Left ventricle myocardium inferior (tissue), 1 donor: ENCODE measurements around the gene SHTN1. TPM values are rescaled to one million over a fixed set of nuclear protein-coding genes. Genes with fewer than 3 reads are reported as not detected.

Experiments used
- DNase-seq: peaks from one replicate; pipeline ENCODE4 v3.0.0-alpha.2; 2020
- H3K27ac ChIP-seq: fragments of 200-600 bp; replicated peaks from 2 replicates; pipeline ENCODE4 v1.8.0; 2021
- H3K27me3 ChIP-seq: fragments of 200-600 bp; 2 replicates; pipeline ENCODE4 v1.8.0; 2021; ENCODE audit warnings: low read depth
- H3K36me3 ChIP-seq: fragments of 200-600 bp; 2 replicates; pipeline ENCODE4 v1.8.0; 2021
- H3K4me1 ChIP-seq: fragments of 200-600 bp; 2 replicates; pipeline ENCODE4 v1.8.0; 2021
- H3K4me3 ChIP-seq: fragments of 200-600 bp; 2 replicates; pipeline ENCODE4 v1.8.0; 2021; ENCODE audit warnings: mild to moderate bottlenecking, moderate library complexity
- H3K9me3 ChIP-seq: fragments of 200-600 bp; replicated peaks from 2 replicates; pipeline ENCODE4 v1.8.0; 2021
- CTCF ChIP-seq: fragments of 200-600 bp; IDR thresholded peaks from 2 replicates; pipeline ENCODE4 v1.8.0; 2021; ENCODE audit warnings: antibody characterized with exemption, mild to moderate bottlenecking, borderline replicate concordance
- intact Hi-C: fragments of 100-400 bp; cut with micrococcal nuclease; formaldehyde crosslinking; loops from one replicate; pipeline ENCODE4 v1.11.0; 2022
- total RNA-seq: library from RNA; stranded (reverse); fragmentation: NEBNext Ultra II Directional; extraction: Animal tissue kit (Norgen Biotek cat#: 25700); gene quantifications from one replicate; pipeline ENCODE4 v1.2.1, GENCODE V29; 2021
- donor health status: DM: no; HTN: yes; CAD: no; lungs with severe emphysema.

The SHTN1 gene
- total RNA-seq, 1 donor from 2014 or later, result 2.0 TPM

- no peak overlapping the region for H3K4me3 ChIP-seq
- no peaks in the 10 kb centered on the region for H3K36me3 ChIP-seq
Measured at GRCh38 chr10:116918583-116918982, 86.4 kb downstream of the SHTN1 start.

GRCh38 chr10:116917481-116917880, 87.5 kb downstream of the SHTN1 start:
- H3K4me1 ChIP-seq, result no peaks in the 10 kb centered on the region
- H3K27me3 ChIP-seq, result no peaks in the 10 kb centered on the region
- intact Hi-C loops, result no loop called here
- no peak overlapping the region for H3K4me3 ChIP-seq
- no peaks in the 10 kb centered on the region for H3K36me3 ChIP-seq
- H3K27ac ChIP-seq, result no peak overlapping the region
- TF ChIP-seq CTCF, result no peak
- no peaks in the 10 kb centered on the region for H3K9me3 ChIP-seq
- no peak for DNase-seq

More at GRCh38 chr10:116918583-116918982, 86.4 kb downstream of the SHTN1 start:
- Histone ChIP-seq H3K27me3 (no peaks in the 10 kb centered on the region), H3K27ac (no peak overlapping the region), H3K9me3 (no peaks in the 10 kb centered on the region), H3K4me1 (no peaks in the 10 kb centered on the region)
- TF ChIP-seq CTCF, result no peak
- DNase-seq, result no peak
- intact Hi-C loops, result loop anchor here (2.0 kb wide), 1 partner anchor 44 kb away; no protein-coding TSS in a partner anchor

GRCh38 chr10:116915340-116915739, 89.6 kb downstream of the SHTN1 start:
- Histone ChIP-seq H3K27ac (no peak overlapping the region), H3K27me3 (no peaks in the 10 kb centered on the region), H3K9me3 (no peaks in the 10 kb centered on the region), H3K36me3 (no peaks in the 10 kb centered on the region), H3K4me3 (no peak overlapping the region), H3K4me1 (peaks cover 4% of the 10 kb centered on the region)
- no peak for DNase-seq
- intact Hi-C loops, result no loop called here
- TF ChIP-seq CTCF, result no peak

- Histone ChIP-seq H3K27ac (no peak overlapping the region), H3K27me3 (no peaks in the 10 kb centered on the region), H3K4me3 (no peak overlapping the region), H3K4me1 (peaks cover 4% of the 10 kb centered on the region), H3K9me3 (no peaks in the 10 kb centered on the region), H3K36me3 (no peaks in the 10 kb centered on the region)
- intact Hi-C loops, result no loop called here
- no peak for TF ChIP-seq CTCF
- no peak for DNase-seq
Measured at GRCh38 chr10:116913695-116914094, 91.3 kb downstream of the SHTN1 start.

GRCh38 chr10:116912162-116912561, 92.8 kb downstream of the SHTN1 start:
- Histone ChIP-seq H3K36me3 (no peaks in the 10 kb centered on the region), H3K27ac (no peak overlapping the region), H3K9me3 (no peaks in the 10 kb centered on the region), H3K4me1 (peaks cover 4% of the 10 kb centered on the region), H3K4me3 (no peak overlapping the region), H3K27me3 (no peaks in the 10 kb centered on the region)
- intact Hi-C loops, result no loop called here
- DNase-seq, result no peak
- no peak for TF ChIP-seq CTCF

GRCh38 chr10:116910910-116911309, 94.1 kb downstream of the SHTN1 start:
- peaks cover 4% of the 10 kb centered on the region for H3K4me1 ChIP-seq
- no peak overlapping the region for H3K27ac ChIP-seq
- no peak for TF ChIP-seq CTCF

More at GRCh38 chr10:116910910-116911309, 94.1 kb downstream of the SHTN1 start:
- Histone ChIP-seq H3K36me3 (no peaks in the 10 kb centered on the region), H3K9me3 (no peaks in the 10 kb centered on the region), H3K27me3 (no peaks in the 10 kb centered on the region), H3K4me3 (no peak overlapping the region)
- no peak for DNase-seq
- intact Hi-C loops, result no loop called here
